ENCODE results near the gene MS4A15.
A peak's percentile ranks its signal among the peaks of the same experiment; 100 is the strongest.

The MS4A15 gene

GRCh38 chr11:60762851-60763691, 6.4 kb downstream of the MS4A15 start:
- DNase-seq (ENCODE audit: low read depth): no peak
- peak; percentile 35 for TF ChIP-seq CTCF (IDR thresholded peaks at IDR 0.05; ENCODE audit: low read length, missing control alignments)
- H3K4me3 ChIP-seq (replicated peaks; ENCODE audit: low read depth, low read length): no peak overlapping the region

DNA sequence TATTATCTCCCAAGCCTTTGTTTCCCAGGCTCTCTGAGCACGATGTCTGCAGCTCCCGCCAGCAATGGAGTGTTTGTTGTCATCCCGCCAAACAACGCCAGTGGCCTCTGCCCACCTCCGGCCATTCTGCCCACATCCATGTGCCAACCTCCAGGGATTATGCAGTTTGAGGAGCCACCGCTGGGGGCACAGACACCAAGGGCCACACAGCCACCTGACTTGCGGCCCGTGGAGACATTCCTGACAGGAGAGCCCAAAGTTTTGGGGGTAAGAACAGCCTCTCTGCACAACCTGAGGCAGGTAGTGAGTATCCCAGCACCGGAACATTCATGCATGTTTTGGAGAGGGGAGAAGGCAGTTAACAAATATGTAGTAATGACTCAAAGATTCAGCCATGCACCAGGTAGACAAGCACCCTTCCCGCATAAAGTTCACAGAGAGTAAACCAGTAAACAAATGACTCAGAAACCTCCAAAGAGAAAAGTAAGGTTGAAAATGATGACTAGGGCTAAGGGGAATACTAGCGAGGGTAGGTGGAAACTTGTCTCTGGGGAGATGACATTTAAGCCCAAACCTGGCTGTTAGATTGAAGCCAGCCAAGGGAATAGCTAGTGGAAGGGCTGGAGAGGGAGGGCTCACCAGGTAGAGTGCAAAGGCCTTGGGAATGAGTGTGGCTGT, 7.2 kb downstream of the MS4A15 start:
- TF ChIP-seq CTCF (IDR thresholded peaks at IDR 0.05; ENCODE audit: low read length, missing control alignments): no peak

GRCh38 chr11:60764879-60765278, 8.2 kb downstream of the MS4A15 start:
- no peak overlapping the region for H3K4me3 ChIP-seq (replicated peaks; ENCODE audit: low read depth, low read length)
- no peak for TF ChIP-seq CTCF (IDR thresholded peaks at IDR 0.05; ENCODE audit: low read length, missing control alignments)
- no peak for DNase-seq (ENCODE audit: low read depth)

More for the DNA sequence above, 7.2 kb downstream of the MS4A15 start:
- H3K4me3 ChIP-seq (replicated peaks; ENCODE audit: low read depth, low read length): no peak overlapping the region
- DNase-seq (ENCODE audit: low read depth): no peak

DNA sequence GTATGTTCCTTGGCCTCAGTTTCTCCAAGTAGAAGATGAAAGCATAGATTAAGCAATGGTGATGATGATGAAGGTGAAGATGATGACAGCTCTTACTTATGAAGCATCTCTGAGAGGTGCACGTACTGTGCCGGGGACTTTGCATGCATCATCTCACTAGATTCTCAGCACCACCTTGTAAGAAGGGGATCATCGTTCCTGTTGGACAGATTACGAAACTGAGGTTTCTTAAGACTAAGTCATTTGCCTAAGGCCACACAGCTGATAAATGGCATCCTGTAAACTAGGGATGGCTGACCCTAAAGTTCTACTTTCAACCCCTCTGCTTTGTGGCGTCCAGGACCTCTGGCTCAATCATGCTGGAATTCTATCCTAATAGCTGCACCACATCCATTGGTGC, 8.7 kb downstream of the MS4A15 start:
- H3K4me3 ChIP-seq (replicated peaks; ENCODE audit: low read depth, low read length): no peak overlapping the region
- DNase-seq (ENCODE audit: low read depth): no peak
- TF ChIP-seq CTCF (IDR thresholded peaks at IDR 0.05; ENCODE audit: low read length, missing control alignments): no peak

GRCh38 chr11:60766547-60766946, 9.9 kb downstream of the MS4A15 start:
- H3K4me3 ChIP-seq (replicated peaks; ENCODE audit: low read depth, low read length): no peak overlapping the region
- TF ChIP-seq CTCF (IDR thresholded peaks at IDR 0.05; ENCODE audit: low read length, missing control alignments): no peak
- DNase-seq (ENCODE audit: low read depth): no peak

DNA sequence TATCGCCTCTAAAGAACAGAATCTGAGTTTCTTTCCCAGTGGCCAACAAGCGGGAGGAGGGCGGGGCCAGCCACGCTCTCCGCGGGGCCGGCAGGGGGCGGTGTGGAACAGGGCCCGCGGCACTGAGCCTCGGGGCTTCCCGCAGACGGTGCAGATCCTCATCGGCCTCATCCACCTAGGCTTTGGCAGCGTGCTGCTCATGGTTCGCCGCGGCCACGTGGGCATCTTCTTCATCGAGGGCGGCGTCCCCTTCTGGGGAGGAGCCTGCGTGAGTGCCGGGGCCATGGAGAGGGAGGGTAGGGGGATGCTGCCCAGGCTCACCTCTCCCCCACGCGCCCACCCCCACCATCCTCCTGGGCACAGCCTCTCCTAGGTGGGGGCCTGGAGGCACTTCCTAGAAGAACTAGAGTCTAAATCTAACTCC, 10.7 kb downstream of the MS4A15 start:
- DNase-seq (ENCODE audit: low read depth): no peak
- H3K4me3 ChIP-seq (replicated peaks; ENCODE audit: low read depth, low read length): no peak overlapping the region
- TF ChIP-seq CTCF (IDR thresholded peaks at IDR 0.05; ENCODE audit: low read length, missing control alignments): peak; percentile 38
